IPS-18c (cell line): ENCODE data around the gene ZRANB1.

Experiments used
- H3K4me3 ChIP-seq: 2 replicates; pipeline ENCODE4 v1.7.0; 2013; ENCODE audit warnings: low read depth, mild to moderate bottlenecking, low read length, moderate library complexity; ENCODE audit not compliant: insufficient read depth
- H3K9me3 ChIP-seq: one replicate; pipeline ENCODE4 v1.6.1; 2013; ENCODE audit warnings: mild to moderate bottlenecking, low read length, moderate library complexity; ENCODE audit not compliant: control insufficient read depth, insufficient read depth

ZRANB1 gene

GRCh38 chr10:125007436-125007835, 65.5 kb downstream of the ZRANB1 start:
- no peak overlapping the region for H3K4me3 ChIP-seq
- H3K9me3 ChIP-seq, result no peaks in the 10 kb centered on the region

- no peak overlapping the region for H3K4me3 ChIP-seq
- H3K9me3 ChIP-seq, result no peaks in the 10 kb centered on the region
Measured at GRCh38 chr10:125008689-125009638, 67.0 kb downstream of the ZRANB1 start.

GRCh38 chr10:125009661-125010161, 67.8 kb downstream of the ZRANB1 start:
- H3K9me3 ChIP-seq, result no peaks in the 10 kb centered on the region
- no peak overlapping the region for H3K4me3 ChIP-seq

GRCh38 chr10:125010362-125010761, 68.4 kb downstream of the ZRANB1 start:
- no peaks in the 10 kb centered on the region for H3K9me3 ChIP-seq
- H3K4me3 ChIP-seq, result no peak overlapping the region

GRCh38 chr10:125011171-125011925, 69.4 kb downstream of the ZRANB1 start:
- no peak overlapping the region for H3K4me3 ChIP-seq
- no peaks in the 10 kb centered on the region for H3K9me3 ChIP-seq

DNA sequence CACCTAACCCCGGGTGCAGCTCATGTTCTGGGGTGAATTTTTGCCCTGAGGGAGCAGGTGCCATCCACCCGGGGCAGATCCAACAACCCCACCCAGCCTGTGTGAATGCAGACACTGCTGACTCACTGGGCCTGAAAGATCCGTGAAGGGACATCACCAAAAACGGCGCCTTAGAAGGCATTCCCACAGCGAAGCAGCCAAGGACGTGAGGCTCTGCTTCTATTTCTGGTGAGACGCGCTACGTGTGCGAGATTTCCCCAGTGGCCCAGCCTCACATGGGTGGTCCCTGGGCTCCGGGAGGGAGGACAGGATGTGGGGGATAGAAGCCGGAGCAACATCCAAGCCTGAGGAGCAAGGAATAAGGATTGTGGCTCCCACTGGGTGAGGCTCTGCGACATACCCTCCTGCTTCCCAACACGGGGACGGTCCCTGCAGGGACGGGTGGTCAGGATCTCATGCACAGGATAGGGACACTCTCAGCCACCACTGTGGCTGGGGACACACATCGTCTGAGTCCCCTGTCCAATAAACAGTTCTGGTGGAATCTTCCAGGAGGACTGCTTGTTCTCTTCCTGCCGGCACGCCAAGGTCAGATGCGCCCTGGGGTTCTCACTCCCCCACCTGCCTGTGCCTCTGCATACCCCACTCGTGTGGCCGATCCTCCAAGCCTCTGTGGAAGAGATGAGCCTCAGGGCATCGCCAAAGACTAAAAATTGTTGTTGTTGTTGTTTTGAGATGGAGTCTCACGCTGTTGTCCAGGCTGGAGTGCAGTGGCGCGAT, 70.2 kb downstream of the ZRANB1 start:
- Histone ChIP-seq H3K9me3 (peaks cover under 1% of the 10 kb centered on the region), H3K4me3 (no peak overlapping the region)

GRCh38 chr10:125012851-125013528, 71.1 kb downstream of the ZRANB1 start:
- Histone ChIP-seq H3K9me3 (peaks cover 3% of the 10 kb centered on the region), H3K4me3 (no peak overlapping the region)

DNA sequence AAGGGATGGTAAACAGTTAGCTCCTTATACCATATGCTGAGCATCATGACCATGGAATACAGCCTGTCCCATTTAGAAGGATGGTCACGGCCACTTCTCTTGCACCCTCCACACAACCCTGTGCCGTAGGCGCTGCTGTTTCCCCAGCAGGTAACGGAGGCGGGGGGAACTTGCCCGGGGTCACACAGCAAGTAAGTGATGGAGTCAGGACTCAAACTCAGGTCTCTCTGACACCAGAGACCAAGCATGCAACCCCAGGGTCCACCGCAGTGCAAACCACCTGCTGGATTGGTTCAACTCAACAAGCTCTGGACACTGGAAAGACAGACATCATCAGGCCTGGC, 71.6 kb downstream of the ZRANB1 start:
- Histone ChIP-seq H3K9me3 (peaks cover 3% of the 10 kb centered on the region), H3K4me3 (no peak overlapping the region)

GRCh38 chr10:125014086-125014830, 72.3 kb downstream of the ZRANB1 start:
- Histone ChIP-seq H3K9me3 (peaks cover 3% of the 10 kb centered on the region), H3K4me3 (no peak overlapping the region)

DNA sequence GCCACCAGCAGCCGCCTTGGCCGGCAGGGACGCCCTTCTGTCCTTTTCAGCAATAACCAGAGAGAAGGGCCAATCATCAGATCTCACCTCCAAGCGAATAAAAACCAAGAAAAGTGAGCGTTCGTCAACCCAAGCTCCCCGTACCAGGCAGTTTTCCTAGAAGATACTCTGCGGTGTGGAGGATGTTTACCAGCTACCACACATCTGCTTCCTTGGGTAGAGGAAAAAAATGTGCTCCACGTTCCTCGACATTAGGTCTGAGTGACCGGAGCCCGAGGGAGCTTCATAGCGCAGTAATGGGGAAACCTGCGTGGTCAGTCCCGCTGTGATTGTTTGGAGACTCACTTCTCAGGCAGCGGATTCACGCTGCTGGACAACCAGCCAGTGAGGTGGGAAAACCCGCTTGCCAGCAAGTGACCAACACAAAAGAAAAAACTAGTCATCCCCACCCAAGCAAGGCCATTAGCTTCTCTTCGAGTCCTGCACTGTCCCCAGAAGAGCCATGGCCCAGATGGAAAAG, 73.0 kb downstream of the ZRANB1 start:
- Histone ChIP-seq H3K4me3 (no peak overlapping the region), H3K9me3 (peaks cover 6% of the 10 kb centered on the region)

DNA sequence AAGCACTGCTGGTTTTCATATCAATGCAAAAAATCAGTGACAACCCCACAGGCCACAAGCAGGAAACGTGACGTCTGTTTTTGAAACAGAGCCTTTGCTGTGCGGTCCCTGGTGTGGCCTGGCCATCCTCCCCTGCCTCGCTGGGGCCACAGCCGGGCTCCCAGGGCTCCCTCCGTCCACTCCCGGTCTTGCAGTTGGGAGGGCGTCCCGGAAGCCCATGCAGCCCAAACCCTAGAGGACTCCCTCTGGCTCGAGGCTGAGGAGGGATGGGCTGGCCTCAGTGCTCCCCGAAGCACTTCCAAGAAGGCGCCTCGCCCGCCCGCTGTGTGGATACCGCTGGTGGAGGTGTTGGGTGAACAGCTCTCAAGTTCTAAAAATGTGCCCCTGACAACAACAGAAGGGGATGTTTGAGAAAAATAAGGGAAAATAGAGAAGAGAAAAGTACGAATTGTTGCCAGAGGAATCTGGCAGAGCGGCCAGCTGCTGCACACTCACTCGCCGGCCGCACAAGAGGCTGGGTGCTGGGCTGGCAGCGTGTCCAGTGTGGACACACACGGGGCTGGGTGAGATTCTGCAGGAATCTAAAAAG, 73.5 kb downstream of the ZRANB1 start:
- Histone ChIP-seq H3K9me3 (peaks cover 7% of the 10 kb centered on the region), H3K4me3 (no peak overlapping the region)

- Histone ChIP-seq H3K9me3 (peaks cover 7% of the 10 kb centered on the region), H3K4me3 (no peak overlapping the region)
Measured at GRCh38 chr10:125016123-125016522, 74.2 kb downstream of the ZRANB1 start.

DNA sequence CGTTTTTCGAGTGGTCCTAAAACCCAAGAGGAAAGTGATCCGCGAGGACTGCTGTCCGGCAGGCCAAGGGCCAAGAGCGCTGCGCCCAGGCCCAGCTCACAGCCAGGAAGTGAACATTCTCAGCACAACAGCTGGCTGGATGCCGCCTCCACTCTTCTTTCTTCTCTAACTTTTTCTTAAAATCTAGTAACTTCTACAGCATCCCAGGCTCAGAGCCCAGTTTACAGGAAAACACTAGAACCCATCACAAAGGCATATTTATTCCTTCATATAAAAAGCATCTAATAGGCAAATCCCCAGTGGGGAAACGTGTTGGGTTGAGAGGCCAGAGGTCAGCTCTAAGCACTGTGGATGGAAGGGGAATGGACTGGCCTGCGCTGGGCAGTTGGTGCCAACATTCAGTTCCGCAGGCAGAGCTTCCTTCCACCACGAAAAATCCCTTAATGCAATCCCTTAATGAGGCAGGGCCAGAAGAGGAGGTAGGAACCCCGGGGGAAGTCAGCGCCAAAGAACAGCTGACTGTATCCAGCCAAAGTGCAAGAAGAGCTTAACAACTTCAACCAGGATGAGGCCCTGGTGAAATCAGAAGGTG, 74.8 kb downstream of the ZRANB1 start:
- peaks cover 10% of the 10 kb centered on the region for H3K9me3 ChIP-seq

GRCh38 chr10:125017547-125018298, 75.8 kb downstream of the ZRANB1 start:
- Histone ChIP-seq H3K9me3 (peaks cover 10% of the 10 kb centered on the region), H3K4me3 (no peak overlapping the region)

More for the DNA sequence above, 74.8 kb downstream of the ZRANB1 start:
- no peak overlapping the region for H3K4me3 ChIP-seq
